ENCODE results near the gene PRND. TPM values are rescaled to one million over a fixed set of nuclear protein-coding genes. Genes with fewer than 3 reads are reported as not detected.
"Not testable (repeated sequence)": the region's sequence is repeated elsewhere in the genome, so short reads cannot be mapped to it uniquely, and the experiment has no call there.

PRND gene
- total RNA-seq, 5 donors from 2014 or later (not counting 1 experiment from before 2014, with no cell fraction given), result not detected

DNA sequence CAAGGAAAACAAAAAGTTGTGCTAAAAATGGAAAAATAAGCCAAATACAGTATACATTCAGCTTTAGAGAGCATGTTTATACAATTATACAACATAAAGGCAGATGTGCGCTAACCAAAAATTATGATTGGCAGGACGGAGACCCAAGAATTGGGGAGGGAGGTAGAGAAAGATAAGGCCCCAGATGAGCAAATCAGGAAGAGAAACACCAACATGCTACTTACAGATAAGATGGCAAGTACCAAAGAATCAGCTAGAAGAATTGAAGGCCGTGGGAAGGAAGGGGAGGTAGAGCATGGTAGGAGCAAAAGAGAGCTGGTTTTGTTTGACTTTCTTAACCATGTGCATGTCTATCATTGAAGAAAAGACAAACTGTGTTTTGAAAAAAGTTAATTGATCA lies 45.4 kb downstream of the PRND start:
- Histone ChIP-seq H3K4me1 (ENCODE audit: control insufficient read depth in 1 of 2, extremely low read depth in 1 of 2, insufficient read depth in 2 of 2, low read length in 2 of 2) (no peaks in the 10 kb centered on the region), H3K4me3 (ENCODE audit: control insufficient read depth in 1 of 2, extremely low read depth in 1 of 2, low read length in 1 of 2) (no peak overlapping the region), H3K9me3 (no peaks in the 10 kb centered on the region), H3K27ac (ENCODE audit: low read length) (no peak overlapping the region), H3K27me3 (replicated peaks in 1 of 2; ENCODE audit: control insufficient read depth in 2 of 2, extremely low read depth in 1 of 2, insufficient read depth in 2 of 2, low read length in 1 of 2) (no peaks in the 10 kb centered on the region), H3K36me3 (ENCODE audit: control insufficient read depth in 2 of 2, extremely low read depth in 1 of 2, insufficient read depth in 1 of 2, low read length in 1 of 2) (no peaks in the 10 kb centered on the region)
- H3K9me3 Mint-ChIP-seq, result peaks cover 7 to 15% (median 13%) of the 10 kb centered on the region in 3 donors
- ATAC-seq (replicated peaks in 1 of 4) (no peak), DNase-seq (no peak)
- CTCF ChIA-PET, result interaction anchor here (0.5 to 1.2 kb wide), 3 partner anchors 49 to 186 kb away, joined by 3 to 10 read pairs (median 3); no protein-coding TSS in a partner anchor
- H3K4me1 Mint-ChIP-seq, result peaks cover 0 to 4% (median 0%) of the 10 kb centered on the region in 3 donors
- H3K36me3 Mint-ChIP-seq, result peaks cover 4% of the 10 kb centered on the region
- no CpG with 5 or more reads among the region's 3 CpGs for WGBS (ENCODE audit: insufficient coverage)
- POLR2A ChIA-PET, result no interaction called here
- H3K4me3 Mint-ChIP-seq, result no peak overlapping the region
- peaks cover 0 to 6% of the 10 kb centered on the region in 2 donors for H3K27me3 Mint-ChIP-seq
- H3K27ac Mint-ChIP-seq, result no peak overlapping the region

DNA sequence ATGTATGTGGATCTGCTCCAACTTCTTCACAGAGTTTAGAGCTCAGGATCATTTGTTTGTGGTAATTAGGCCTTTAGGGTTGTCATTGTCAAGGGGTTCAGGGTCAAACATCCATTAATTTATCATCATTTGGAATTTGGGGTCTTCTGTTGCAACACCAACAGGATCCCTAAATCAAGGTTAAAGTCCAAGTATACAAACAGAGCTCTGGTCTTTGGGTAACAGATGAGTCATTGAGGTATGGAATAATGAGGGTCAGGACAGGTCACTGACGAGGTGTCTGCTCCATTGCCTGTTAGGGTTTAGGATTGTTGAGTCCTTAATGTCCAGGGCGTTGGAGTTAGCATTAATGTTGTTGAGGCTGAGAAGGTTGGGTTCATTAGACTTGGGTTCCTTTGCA lies 47.6 kb downstream of the PRND start:
- peaks cover 0 to 6% of the 10 kb centered on the region in 2 donors for H3K27me3 Mint-ChIP-seq
- H3K27me3 ChIP-seq (replicated peaks in 1 of 2; ENCODE audit: control insufficient read depth in 2 of 2, extremely low read depth in 1 of 2, insufficient read depth in 2 of 2, low read length in 1 of 2), result no peaks in the 10 kb centered on the region
- H3K4me1 Mint-ChIP-seq, result peaks cover 0 to 4% (median 0%) of the 10 kb centered on the region in 3 donors
- H3K27ac ChIP-seq (ENCODE audit: low read length), result no peak overlapping the region
- H3K36me3 ChIP-seq (ENCODE audit: control insufficient read depth in 2 of 2, extremely low read depth in 1 of 2, insufficient read depth in 1 of 2, low read length in 1 of 2), result no peaks in the 10 kb centered on the region
- 63% methylated on average over 2 of the region's 2 CpGs for WGBS (ENCODE audit: insufficient coverage)
- POLR2A ChIA-PET, result no interaction called here
- DNase-seq, result no peak
- H3K4me1 ChIP-seq (ENCODE audit: control insufficient read depth in 1 of 2, extremely low read depth in 1 of 2, insufficient read depth in 2 of 2, low read length in 2 of 2), result no peaks in the 10 kb centered on the region
- no peaks in the 10 kb centered on the region for H3K9me3 ChIP-seq
- no peak overlapping the region for H3K27ac Mint-ChIP-seq
- H3K4me3 Mint-ChIP-seq, result no peak overlapping the region
- peaks cover 7 to 25% (median 14%) of the 10 kb centered on the region in 3 donors for H3K9me3 Mint-ChIP-seq
- CTCF ChIA-PET, result no interaction called here
- peaks cover 4% of the 10 kb centered on the region for H3K36me3 Mint-ChIP-seq
- no peak overlapping the region for H3K4me3 ChIP-seq (ENCODE audit: control insufficient read depth in 1 of 2, extremely low read depth in 1 of 2, low read length in 1 of 2)
- ATAC-seq (replicated peaks in 1 of 4), result no peak

DNA sequence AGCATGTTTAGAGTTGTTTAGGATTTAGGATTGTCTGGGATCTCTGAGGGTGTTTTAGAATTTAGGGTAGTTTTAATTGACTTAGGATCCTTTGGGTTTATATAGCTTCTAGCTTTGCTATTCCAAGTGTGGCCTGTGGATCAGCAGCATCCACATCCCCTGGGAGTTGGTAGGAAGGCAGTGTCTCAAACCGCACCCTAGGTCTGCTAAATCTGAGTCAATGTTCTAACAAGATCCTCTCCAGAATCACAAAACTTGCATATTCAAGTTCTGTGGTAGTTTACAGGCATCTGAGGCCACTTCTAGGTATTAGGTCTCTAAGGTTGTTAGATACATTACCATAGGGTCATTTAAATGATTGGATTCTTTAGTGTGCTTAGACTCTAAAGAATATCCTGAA lies 48.3 kb downstream of the PRND start:
- peaks cover 0 to 4% (median 0%) of the 10 kb centered on the region in 3 donors for H3K4me1 Mint-ChIP-seq

DNA sequence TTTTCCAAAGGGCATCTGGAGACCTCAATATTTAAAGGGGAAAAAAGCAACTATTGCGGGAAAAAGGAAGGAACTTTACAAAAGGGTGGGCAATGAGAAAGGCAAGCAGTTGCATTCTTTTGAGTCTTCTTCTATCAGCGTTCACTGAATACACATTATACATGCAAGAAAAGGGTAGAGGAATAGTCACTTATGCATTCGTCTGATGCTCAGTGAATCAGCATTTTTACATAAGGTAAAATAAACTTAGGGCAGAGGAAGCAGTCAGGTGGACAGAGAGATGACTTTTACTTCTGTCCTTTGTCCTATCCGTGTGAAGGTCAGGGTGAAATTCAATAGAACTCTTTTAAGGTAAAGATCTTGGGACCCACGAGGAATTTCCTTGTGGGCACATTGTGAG lies 49.3 kb downstream of the PRND start:
- H3K4me1 Mint-ChIP-seq, result peaks cover 0 to 4% (median 0%) of the 10 kb centered on the region in 3 donors
- Histone ChIP-seq H3K4me3 (ENCODE audit: control insufficient read depth in 1 of 2, extremely low read depth in 1 of 2, low read length in 1 of 2) (no peak overlapping the region), H3K27me3 (replicated peaks in 1 of 2; ENCODE audit: control insufficient read depth in 2 of 2, extremely low read depth in 1 of 2, insufficient read depth in 2 of 2, low read length in 1 of 2) (no peaks in the 10 kb centered on the region), H3K36me3 (ENCODE audit: control insufficient read depth in 2 of 2, extremely low read depth in 1 of 2, insufficient read depth in 1 of 2, low read length in 1 of 2) (no peaks in the 10 kb centered on the region), H3K4me1 (ENCODE audit: control insufficient read depth in 1 of 2, extremely low read depth in 1 of 2, insufficient read depth in 2 of 2, low read length in 2 of 2) (no peaks in the 10 kb centered on the region), H3K27ac (ENCODE audit: low read length) (no peak overlapping the region), H3K9me3 (no peaks in the 10 kb centered on the region)
- peaks cover 0 to 6% of the 10 kb centered on the region in 2 donors for H3K27me3 Mint-ChIP-seq
- WGBS (ENCODE audit: insufficient coverage), result 90% methylated on average over 2 of the region's 5 CpGs
- H3K27ac Mint-ChIP-seq, result no peak overlapping the region
- no peak overlapping the region for H3K4me3 Mint-ChIP-seq
- ATAC-seq (replicated peaks in 1 of 4) (no peak), DNase-seq (no peak)
- ChIA-PET CTCF (no interaction called here), POLR2A (no interaction called here)
- peaks cover 4% of the 10 kb centered on the region for H3K36me3 Mint-ChIP-seq
- peaks cover 7 to 25% (median 14%) of the 10 kb centered on the region in 3 donors for H3K9me3 Mint-ChIP-seq

More for the DNA sequence above, 48.3 kb downstream of the PRND start:
- ChIA-PET CTCF (no interaction called here), POLR2A (interaction anchor here in 1 of 2 donors (0.7 kb wide), 1 partner anchor 66 kb away, joined by 3 read pairs; no protein-coding TSS in a partner anchor)
- no peaks in the 10 kb centered on the region for H3K9me3 ChIP-seq
- peaks cover 0 to 6% of the 10 kb centered on the region in 2 donors for H3K27me3 Mint-ChIP-seq
- H3K27me3 ChIP-seq (replicated peaks in 1 of 2; ENCODE audit: control insufficient read depth in 2 of 2, extremely low read depth in 1 of 2, insufficient read depth in 2 of 2, low read length in 1 of 2), result no peaks in the 10 kb centered on the region
- DNase-seq (no peak), ATAC-seq (replicated peaks in 1 of 4) (no peak)
- no peaks in the 10 kb centered on the region for H3K4me1 ChIP-seq (ENCODE audit: control insufficient read depth in 1 of 2, extremely low read depth in 1 of 2, insufficient read depth in 2 of 2, low read length in 2 of 2)
- peaks cover 4% of the 10 kb centered on the region for H3K36me3 Mint-ChIP-seq
- no peak overlapping the region for H3K27ac ChIP-seq (ENCODE audit: low read length)
- no CpG with 5 or more reads among the region's 1 CpG for WGBS (ENCODE audit: insufficient coverage)
- H3K4me3 ChIP-seq (ENCODE audit: control insufficient read depth in 1 of 2, extremely low read depth in 1 of 2, low read length in 1 of 2), result no peak overlapping the region
- no peak overlapping the region for H3K4me3 Mint-ChIP-seq
- peaks cover 7 to 25% (median 14%) of the 10 kb centered on the region in 3 donors for H3K9me3 Mint-ChIP-seq
- no peak overlapping the region for H3K27ac Mint-ChIP-seq
- no peaks in the 10 kb centered on the region for H3K36me3 ChIP-seq (ENCODE audit: control insufficient read depth in 2 of 2, extremely low read depth in 1 of 2, insufficient read depth in 1 of 2, low read length in 1 of 2)

DNA sequence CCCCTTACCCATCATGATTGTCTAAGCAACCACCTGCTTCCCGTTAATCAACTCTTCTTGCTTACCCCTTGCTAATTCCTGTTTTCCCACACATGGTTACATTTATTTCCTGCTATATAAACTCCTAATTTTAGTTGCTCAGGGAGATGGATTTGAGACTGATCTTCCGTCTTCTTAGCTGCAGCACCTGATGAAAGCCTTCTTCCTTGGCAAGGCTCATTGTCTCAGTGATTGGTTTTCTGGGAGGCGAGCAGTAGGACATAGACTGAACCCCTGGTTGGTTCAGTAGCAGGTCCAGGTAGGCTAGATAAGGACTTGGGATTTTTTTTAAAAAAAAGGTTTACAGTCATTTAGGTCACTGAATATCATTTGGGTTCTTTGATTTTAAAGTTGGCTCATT lies 50.4 kb downstream of the PRND start:
- peaks cover 7 to 25% (median 14%) of the 10 kb centered on the region in 3 donors for H3K9me3 Mint-ChIP-seq
- H3K9me3 ChIP-seq, result no peaks in the 10 kb centered on the region
- ChIA-PET CTCF (no interaction called here), POLR2A (no interaction called here)
- no peak overlapping the region for H3K27ac ChIP-seq (ENCODE audit: low read length)
- DNase-seq, result no peak
- no peaks in the 10 kb centered on the region for H3K4me1 Mint-ChIP-seq
- no peaks in the 10 kb centered on the region for H3K36me3 ChIP-seq (ENCODE audit: control insufficient read depth in 2 of 2, extremely low read depth in 1 of 2, insufficient read depth in 1 of 2, low read length in 1 of 2)
- no peak overlapping the region for H3K4me3 ChIP-seq (ENCODE audit: control insufficient read depth in 1 of 2, extremely low read depth in 1 of 2, low read length in 1 of 2)
- H3K4me1 ChIP-seq (ENCODE audit: control insufficient read depth in 1 of 2, extremely low read depth in 1 of 2, insufficient read depth in 2 of 2, low read length in 2 of 2), result no peaks in the 10 kb centered on the region
- peaks cover 0 to 6% of the 10 kb centered on the region in 2 donors for H3K27me3 Mint-ChIP-seq
- WGBS (ENCODE audit: insufficient coverage), result 100% methylated on average over 2 of the region's 3 CpGs
- H3K36me3 Mint-ChIP-seq, result peaks cover 4% of the 10 kb centered on the region
- H3K27me3 ChIP-seq (replicated peaks in 1 of 2; ENCODE audit: control insufficient read depth in 2 of 2, extremely low read depth in 1 of 2, insufficient read depth in 2 of 2, low read length in 1 of 2), result no peaks in the 10 kb centered on the region
- H3K27ac Mint-ChIP-seq, result no peak overlapping the region
- no peak overlapping the region for H3K4me3 Mint-ChIP-seq
- no peak for ATAC-seq (replicated peaks in 1 of 4)

DNA sequence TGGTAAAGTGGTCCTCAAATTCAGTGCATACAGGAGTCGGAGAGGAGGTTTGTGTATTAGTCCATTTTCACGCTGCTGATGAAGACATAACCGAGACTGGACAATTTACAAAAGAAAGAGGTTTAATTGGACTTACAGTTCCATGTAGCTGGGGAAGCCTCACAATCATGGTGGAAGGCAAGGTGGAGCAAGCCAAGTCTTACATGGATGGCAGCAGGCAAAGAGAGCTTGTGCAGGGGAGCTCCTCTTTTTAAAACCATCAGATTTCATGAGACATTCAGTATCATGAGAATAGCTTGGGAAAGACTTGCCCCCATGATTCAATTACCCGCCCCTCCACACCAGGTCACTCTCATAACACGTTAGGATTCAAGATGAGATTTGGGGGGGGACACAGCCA lies 51.3 kb downstream of the PRND start:
- DNase-seq; H3K27ac ChIP-seq (ENCODE audit: low read length); H3K36me3 ChIP-seq (ENCODE audit: control insufficient read depth in 2 of 2, extremely low read depth in 1 of 2, insufficient read depth in 1 of 2, low read length in 1 of 2); H3K36me3 Mint-ChIP-seq; H3K4me1 ChIP-seq (ENCODE audit: control insufficient read depth in 1 of 2, extremely low read depth in 1 of 2, insufficient read depth in 2 of 2, low read length in 2 of 2); H3K9me3 ChIP-seq; H3K27me3 ChIP-seq (replicated peaks in 1 of 2; ENCODE audit: control insufficient read depth in 2 of 2, extremely low read depth in 1 of 2, insufficient read depth in 2 of 2, low read length in 1 of 2); CTCF ChIA-PET; H3K27me3 Mint-ChIP-seq; POLR2A ChIA-PET; H3K4me3 Mint-ChIP-seq; H3K4me3 ChIP-seq (ENCODE audit: control insufficient read depth in 1 of 2, extremely low read depth in 1 of 2, low read length in 1 of 2); ATAC-seq (replicated peaks in 1 of 4); H3K27ac Mint-ChIP-seq; H3K4me1 Mint-ChIP-seq: not testable (repeated sequence)
- peaks cover 7 to 25% (median 14%) of the 10 kb centered on the region in 3 donors for H3K9me3 Mint-ChIP-seq
- WGBS (ENCODE audit: insufficient coverage), result no CpG with 5 or more reads among the region's 5 CpGs

DNA sequence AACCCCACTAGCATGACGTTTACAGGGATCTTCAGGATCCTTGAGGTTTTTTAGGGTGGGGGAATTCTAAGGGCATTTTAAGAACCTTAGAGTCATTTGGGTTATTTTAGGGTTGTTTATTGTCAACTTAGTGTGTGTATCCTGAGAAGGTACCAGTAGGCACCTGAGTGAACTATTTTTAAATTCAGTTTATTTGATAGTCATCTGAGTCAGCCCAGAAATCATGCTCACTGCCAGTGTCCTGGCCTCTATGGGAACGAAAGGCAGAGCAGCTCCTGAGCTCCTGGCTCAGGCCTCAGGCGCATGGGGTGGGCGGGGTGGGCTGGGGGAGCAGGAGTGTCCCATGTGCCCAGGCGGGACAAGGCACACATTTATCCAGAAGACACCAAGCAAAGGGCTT lies 52.0 kb downstream of the PRND start:
- no peak overlapping the region for H3K27ac Mint-ChIP-seq
- no CpG with 5 or more reads among the region's 5 CpGs for WGBS (ENCODE audit: insufficient coverage)
- Histone ChIP-seq H3K9me3 (no peaks in the 10 kb centered on the region), H3K36me3 (ENCODE audit: control insufficient read depth in 2 of 2, extremely low read depth in 1 of 2, insufficient read depth in 1 of 2, low read length in 1 of 2) (no peaks in the 10 kb centered on the region), H3K27me3 (replicated peaks in 1 of 2; ENCODE audit: control insufficient read depth in 2 of 2, extremely low read depth in 1 of 2, insufficient read depth in 2 of 2, low read length in 1 of 2) (no peaks in the 10 kb centered on the region), H3K4me1 (ENCODE audit: control insufficient read depth in 1 of 2, extremely low read depth in 1 of 2, insufficient read depth in 2 of 2, low read length in 2 of 2) (no peaks in the 10 kb centered on the region), H3K27ac (ENCODE audit: low read length) (no peak overlapping the region), H3K4me3 (ENCODE audit: control insufficient read depth in 1 of 2, extremely low read depth in 1 of 2, low read length in 1 of 2) (no peak overlapping the region)
- ATAC-seq (replicated peaks in 1 of 4), result no peak
- H3K4me3 Mint-ChIP-seq, result no peak overlapping the region
- POLR2A ChIA-PET, result no interaction called here
- peaks cover 7 to 25% (median 14%) of the 10 kb centered on the region in 3 donors for H3K9me3 Mint-ChIP-seq
- no peak for DNase-seq
- H3K36me3 Mint-ChIP-seq, result peaks cover 4% of the 10 kb centered on the region
- CTCF ChIA-PET, result no interaction called here
- no peaks in the 10 kb centered on the region for H3K4me1 Mint-ChIP-seq
- H3K27me3 Mint-ChIP-seq, result peaks cover 0 to 6% of the 10 kb centered on the region in 2 donors
